Trophoblast cell (in vitro differentiated cells and primary cell): ENCODE results near the gene LMBR1.

Experiments
- DNase-seq, 2 donors: peaks; one replicate each; pipeline ENCODE4 v3.0.0-alpha.2; 2016
- H2AFZ ChIP-seq: 2 replicates; pipeline ENCODE4 v1.6.1; 2013; ENCODE audit warnings: low read length, moderate library complexity, mild to moderate bottlenecking; ENCODE audit not compliant: insufficient read depth, poor library complexity
- H2AK5ac ChIP-seq: 2 replicates; pipeline ENCODE4 v1.6.1; 2013; ENCODE audit warnings: mild to moderate bottlenecking, low read length
- H2BK120ac ChIP-seq: 2 replicates; pipeline ENCODE4 v1.6.1; 2013; ENCODE audit warnings: low read length, mild to moderate bottlenecking, moderate library complexity; ENCODE audit not compliant: insufficient read depth, poor library complexity
- H2BK12ac ChIP-seq: 2 replicates; pipeline ENCODE4 v1.6.1; 2013; ENCODE audit warnings: mild to moderate bottlenecking, low read length, moderate library complexity
- H2BK5ac ChIP-seq: 2 replicates; pipeline ENCODE4 v1.6.1; 2013; ENCODE audit warnings: low read length, low read depth, moderate library complexity, mild to moderate bottlenecking; ENCODE audit not compliant: poor library complexity
- H3K14ac ChIP-seq: 2 replicates; pipeline ENCODE4 v1.6.1; 2013; ENCODE audit warnings: mild to moderate bottlenecking, low read length
- H3K18ac ChIP-seq: 2 replicates; pipeline ENCODE4 v1.6.1; 2013; ENCODE audit warnings: mild to moderate bottlenecking, low read length
- H3K23ac ChIP-seq: 2 replicates; pipeline ENCODE4 v1.6.1; 2013; ENCODE audit warnings: low read length
- H3K27ac ChIP-seq: 2 replicates; pipeline ENCODE4 v1.5.1; 2013; ENCODE audit warnings: low read depth, mild to moderate bottlenecking, inconsistent platforms, low read length, moderate library complexity
- H3K27me3 ChIP-seq: 2 replicates; pipeline ENCODE4 v1.6.1; 2013; ENCODE audit warnings: inconsistent platforms, mild to moderate bottlenecking, low read length, moderate library complexity; ENCODE audit not compliant: insufficient read depth
- H3K36me3 ChIP-seq, 2 experiments: 1 replicate in 1 of 2; 2 replicates in 1 of 2; pipeline ENCODE4 v1.6.1; 2013; ENCODE audit warnings: low read length in 2 of 2, mild to moderate bottlenecking in 2 of 2, moderate library complexity in 1 of 2; ENCODE audit not compliant: insufficient read depth in 2 of 2, control insufficient read depth in 1 of 2
- H3K4ac ChIP-seq: 2 replicates; pipeline ENCODE4 v1.6.1; 2013; ENCODE audit warnings: low read depth, mild to moderate bottlenecking, low read length, moderate library complexity
- H3K4me1 ChIP-seq, 2 experiments: 1 replicate in 1 of 2; 2 replicates in 1 of 2; pipeline ENCODE4 v1.6.1; 2013; ENCODE audit warnings: low read length in 2 of 2, mild to moderate bottlenecking in 2 of 2, moderate library complexity in 1 of 2; ENCODE audit not compliant: insufficient read depth in 2 of 2, control insufficient read depth in 1 of 2
- H3K4me2 ChIP-seq: 2 replicates; pipeline ENCODE4 v1.6.1; 2013; ENCODE audit warnings: inconsistent platforms, mild to moderate bottlenecking, low read length, moderate library complexity
- H3K4me3 ChIP-seq: 2 replicates; pipeline ENCODE4 v1.5.1; 2013; ENCODE audit warnings: mild to moderate bottlenecking, low read depth, low read length, inconsistent platforms
- H3K79me1 ChIP-seq: one replicate; pipeline ENCODE4 v1.6.1; 2013; ENCODE audit warnings: low read length
- H3K79me2 ChIP-seq: 2 replicates; pipeline ENCODE4 v1.6.1; 2013; ENCODE audit warnings: low read length, mild to moderate bottlenecking; ENCODE audit not compliant: control insufficient read depth, insufficient read depth, poor library complexity
- H3K9ac ChIP-seq: 2 replicates; pipeline ENCODE4 v1.6.1; 2013; ENCODE audit warnings: mild to moderate bottlenecking, low read length
- H3K9me3 ChIP-seq: 2 replicates; pipeline ENCODE4 v1.6.1; 2013; ENCODE audit warnings: low read depth, mild to moderate bottlenecking, control low read depth, inconsistent platforms, low read length; ENCODE audit not compliant: insufficient read depth
- H4K12ac ChIP-seq: 2 replicates; pipeline ENCODE4 v1.6.1; 2013; ENCODE audit warnings: low read depth, mild to moderate bottlenecking, low read length, moderate library complexity
- H4K8ac ChIP-seq: 2 replicates; pipeline ENCODE4 v1.6.1; 2013; ENCODE audit warnings: low read depth, mild to moderate bottlenecking, low read length, moderate library complexity
- H4K91ac ChIP-seq: one replicate; pipeline ENCODE4 v1.6.1; 2013; ENCODE audit warnings: low read depth, mild to moderate bottlenecking, low read length, moderate library complexity
- WGBS: extraction: QIAGEN DNeasy Blood & Tissue Kit; methylation state at CpG from one replicate; pipeline ENCODE4 v1.1.7; 2013; ENCODE audit warnings: missing lambda C conversion rate; ENCODE audit not compliant: insufficient read length, insufficient coverage; ENCODE audit errors: extremely low coverage; 5-methylcytosine and 5-hydroxymethylcytosine counted together

The LMBR1 gene

GRCh38 chr7:156673454-156673853 is 219.5 kb downstream of the LMBR1 start:
- no peak overlapping the region for H3K23ac ChIP-seq
- no peak overlapping the region for H2AFZ ChIP-seq
- no CpG with 5 or more reads among the region's 6 CpGs for WGBS
- no peak overlapping the region for H3K4ac ChIP-seq
- peaks cover 1% of the 10 kb centered on the region for H3K9me3 ChIP-seq
- no peak overlapping the region for H4K12ac ChIP-seq
- no peak overlapping the region for H3K9ac ChIP-seq
- no peak overlapping the region for H2BK12ac ChIP-seq
- no peaks in the 10 kb centered on the region for H3K4me1 ChIP-seq
- no peak overlapping the region for H4K8ac ChIP-seq
- H3K79me2 ChIP-seq, result no peaks in the 10 kb centered on the region
- DNase-seq, result no peak
- no peak overlapping the region for H2BK120ac ChIP-seq
- H3K4me2 ChIP-seq, result no peak overlapping the region
- H3K18ac ChIP-seq, result no peak overlapping the region
- H3K27me3 ChIP-seq, result no peaks in the 10 kb centered on the region
- H3K4me3 ChIP-seq, result no peak overlapping the region
- H2AK5ac ChIP-seq, result no peak overlapping the region
- no peak overlapping the region for H3K27ac ChIP-seq
- H3K79me1 ChIP-seq, result no peaks in the 10 kb centered on the region
- no peak overlapping the region for H3K14ac ChIP-seq
- peaks cover 12 to 22% of the 10 kb centered on the region in 2 experiments for H3K36me3 ChIP-seq
- H2BK5ac ChIP-seq, result no peak overlapping the region
- H4K91ac ChIP-seq, result no peak overlapping the region

- Histone ChIP-seq H3K79me1 (no peaks in the 10 kb centered on the region), H3K4me3 (no peak overlapping the region), H2BK5ac (no peak overlapping the region), H3K4me1 (no peaks in the 10 kb centered on the region), H2AK5ac (no peak overlapping the region), H2BK120ac (no peak overlapping the region), H3K36me3 (peaks cover 3 to 9% of the 10 kb centered on the region in 2 experiments), H4K91ac (no peak overlapping the region), H4K12ac (no peak overlapping the region), H3K9me3 (no peaks in the 10 kb centered on the region), H3K18ac (no peak overlapping the region), H3K23ac (no peak overlapping the region), H3K79me2 (no peaks in the 10 kb centered on the region), H2BK12ac (no peak overlapping the region), H3K27me3 (no peaks in the 10 kb centered on the region), H3K9ac (no peak overlapping the region), H3K14ac (no peak overlapping the region), H3K27ac (no peak overlapping the region), H3K4me2 (no peak overlapping the region), H2AFZ (no peak overlapping the region), H3K4ac (no peak overlapping the region), H4K8ac (no peak overlapping the region)
- no CpG with 5 or more reads among the region's 19 CpGs for WGBS
- no peak for DNase-seq
These were observed 223.8 kb downstream of the LMBR1 start for GRCh38 chr7:156669035-156669828.

GRCh38 chr7:156668130-156668741 is 224.7 kb downstream of the LMBR1 start:
- Histone ChIP-seq H2AFZ (no peak overlapping the region), H3K14ac (no peak overlapping the region), H4K91ac (no peak overlapping the region), H3K23ac (no peak overlapping the region), H3K9ac (no peak overlapping the region), H3K36me3 (peaks cover 3 to 6% of the 10 kb centered on the region in 2 experiments), H3K9me3 (no peaks in the 10 kb centered on the region), H4K8ac (no peak overlapping the region), H3K27ac (no peak overlapping the region), H3K79me1 (no peaks in the 10 kb centered on the region), H3K4me3 (no peak overlapping the region), H3K79me2 (no peaks in the 10 kb centered on the region), H3K4me1 (no peaks in the 10 kb centered on the region), H4K12ac (no peak overlapping the region), H2BK12ac (no peak overlapping the region), H3K18ac (no peak overlapping the region), H3K4me2 (no peak overlapping the region), H3K27me3 (no peaks in the 10 kb centered on the region), H2AK5ac (no peak overlapping the region), H2BK5ac (no peak overlapping the region), H2BK120ac (no peak overlapping the region), H3K4ac (no peak overlapping the region)
- DNase-seq, result no peak
- no CpG with 5 or more reads among the region's 13 CpGs for WGBS

GRCh38 chr7:156667110-156667426 is 225.9 kb downstream of the LMBR1 start:
- no peak for DNase-seq
- no peak overlapping the region for H2BK12ac ChIP-seq
- H2BK120ac ChIP-seq, result no peak overlapping the region
- no peak overlapping the region for H3K23ac ChIP-seq
- no peak overlapping the region for H2AFZ ChIP-seq
- no peaks in the 10 kb centered on the region for H3K9me3 ChIP-seq
- H3K14ac ChIP-seq, result no peak overlapping the region
- H3K27ac ChIP-seq, result no peak overlapping the region
- no peak overlapping the region for H2AK5ac ChIP-seq
- no peak overlapping the region for H3K4me3 ChIP-seq
- H3K4me1 ChIP-seq, result no peaks in the 10 kb centered on the region
- H3K9ac ChIP-seq, result no peak overlapping the region
- no peaks in the 10 kb centered on the region for H3K27me3 ChIP-seq
- no peak overlapping the region for H3K4ac ChIP-seq
- no peak overlapping the region for H3K4me2 ChIP-seq
- H4K91ac ChIP-seq, result no peak overlapping the region
- no peak overlapping the region for H2BK5ac ChIP-seq
- H4K12ac ChIP-seq, result no peak overlapping the region
- WGBS, result no CpG with 5 or more reads among the region's 1 CpG
- no peaks in the 10 kb centered on the region for H3K79me1 ChIP-seq
- H3K36me3 ChIP-seq, result peaks cover under 1 to 6% of the 10 kb centered on the region in 2 experiments
- no peaks in the 10 kb centered on the region for H3K79me2 ChIP-seq
- H4K8ac ChIP-seq, result no peak overlapping the region
- no peak overlapping the region for H3K18ac ChIP-seq
